Natural killer cell (primary cell): ENCODE results near the gene ZNF780B. TPM values are rescaled to one million over a fixed set of nuclear protein-coding genes. Genes with fewer than 3 reads are reported as not detected.

Experiments
- ATAC-seq, 3 donors: fragments of 150-1000 bp in 2 of 3; fragments of 200-7000 bp in 1 of 3; cut with Tn5 transposase; 1 replicate in 1 of 3; 2 replicates in 2 of 3; pipeline ENCODE4 v1.10.0; 2021; ENCODE audit warnings: mild to moderate bottlenecking in 2 of 3, moderate library complexity in 2 of 3
- DNase-seq, 2 donors: peaks; one replicate each; pipeline versions ENCODE4 v3.0.0 to v3.0.0-alpha.2; 2013 to 2021; ENCODE audit warnings: mixed read lengths in 1 of 2
- H3K27ac ChIP-seq: one replicate; pipeline ENCODE4 v1.5.1; 2013; ENCODE audit warnings: mild to moderate bottlenecking, low read length
- H3K27me3 ChIP-seq: one replicate; pipeline ENCODE4 v1.6.1; 2013; ENCODE audit warnings: low read length; ENCODE audit not compliant: control insufficient read depth, insufficient read depth
- H3K36me3 ChIP-seq: one replicate; pipeline ENCODE4 v1.6.1; 2013; ENCODE audit warnings: low read length; ENCODE audit not compliant: control insufficient read depth, insufficient read depth
- H3K4me1 ChIP-seq: one replicate; pipeline ENCODE4 v1.6.1; 2013; ENCODE audit warnings: low read length; ENCODE audit not compliant: control insufficient read depth, insufficient read depth
- H3K4me3 ChIP-seq: one replicate; pipeline ENCODE4 v1.5.1; 2013; ENCODE audit warnings: low read length
- H3K9me3 ChIP-seq: one replicate; pipeline ENCODE4 v1.6.1; 2013; ENCODE audit warnings: low read length; ENCODE audit not compliant: control insufficient read depth, insufficient read depth
- H3K27ac Mint-ChIP-seq, 2 donors: one replicate each; pipeline ENCODE4 v1.8.0; 2022; ENCODE audit warnings: mild to moderate bottlenecking in 2 of 2, mixed read lengths in 2 of 2, moderate library complexity in 1 of 2
- H3K27me3 Mint-ChIP-seq, 2 donors: one replicate each; pipeline ENCODE4 v1.8.0; 2022; ENCODE audit warnings: low read depth in 2 of 2, mixed read lengths in 2 of 2
- H3K36me3 Mint-ChIP-seq: one replicate; pipeline ENCODE4 v1.8.0; 2022; ENCODE audit warnings: mixed read lengths
- H3K4me1 Mint-ChIP-seq, 2 donors: one replicate each; pipeline ENCODE4 v1.8.0; 2022; ENCODE audit warnings: mixed read lengths in 2 of 2
- H3K4me3 Mint-ChIP-seq: one replicate; pipeline ENCODE4 v1.8.0; 2022; ENCODE audit warnings: mild to moderate bottlenecking, moderate library complexity, mixed read lengths
- H3K9me3 Mint-ChIP-seq, 2 donors: one replicate each; pipeline ENCODE4 v1.8.0; 2022; ENCODE audit warnings: mixed read lengths in 2 of 2
- CTCF ChIP-seq: fragments of 200-600 bp; IDR thresholded peaks from one replicate; pipeline ENCODE4 v1.8.0; 2022; ENCODE audit warnings: antibody characterized with exemption
- WGBS: methylation state at CpG from one replicate; pipeline ENCODE4 v1.1.7; 2013; ENCODE audit warnings: missing lambda C conversion rate; ENCODE audit not compliant: insufficient coverage; 5-methylcytosine and 5-hydroxymethylcytosine counted together
- intact Hi-C: fragments of 100-400 bp; cut with micrococcal nuclease; formaldehyde crosslinking; loops from one replicate; pipeline ENCODE4 v1.14.2; 2022
- total RNA-seq, 4 donors: library from RNA; stranded (reverse); fragments of 120-200 nt in 1 of 4; gene quantifications; one replicate each; pipeline versions ENCODE4 v1.2.3 to v1.2.4, GENCODE V29; 2013 to 2022

The ZNF780B gene
- total RNA-seq, 3 donors from 2014 or later (not counting 1 experiment from before 2014, with no cell fraction given), result 14.1 to 19.2 (median 17.2) TPM

GRCh38 chr19:39997638-39998216, 58.3 kb downstream of the ZNF780B start:
- Histone ChIP-seq H3K27me3 (no peaks in the 10 kb centered on the region), H3K9me3 (peaks cover 7% of the 10 kb centered on the region), H3K27ac (peak overlapping the region; percentile 86), H3K36me3 (no peaks in the 10 kb centered on the region), H3K4me3 (peak overlapping the region; percentile 83), H3K4me1 (peaks cover 21% of the 10 kb centered on the region)
- TF ChIP-seq CTCF, result no peak
- peak overlapping the region; percentile 88 to 91 for H3K27ac Mint-ChIP-seq
- DNase-seq, result peak in 1 of 2 donors; percentile 46
- H3K4me3 Mint-ChIP-seq, result peak overlapping the region; percentile 91
- H3K27me3 Mint-ChIP-seq, result no peaks in the 10 kb centered on the region
- peaks cover 25% of the 10 kb centered on the region in 2 donors for H3K4me1 Mint-ChIP-seq
- WGBS, result 69% methylated on average over 3 of the region's 5 CpGs
- ATAC-seq, result peak in 1 of 3 donors; percentile 24
- no peaks in the 10 kb centered on the region for H3K9me3 Mint-ChIP-seq
- intact Hi-C loops, result loop anchor here (2.0 to 5.0 kb wide), 2 partner anchors 57 to 470 kb away; partner anchors contain the start of genes BLVRB and SPTBN4
- H3K36me3 Mint-ChIP-seq, result no peaks in the 10 kb centered on the region

GRCh38 chr19:39996811-39997637, 59.0 kb downstream of the ZNF780B start, which contains the start of gene ZNF546:
Gene ZNF546, plus strand, starts transcription at chr19:39997060. Its CDS starts 1,267 bp downstream, at chr19:39998327.
- ATAC-seq, result peak; percentile 84 to 94 (median 89)
- peak within 1 kb of the TSS; percentile 83 for H3K4me3 ChIP-seq

GRCh38 chr19:39996218-39996810, 59.7 kb downstream of the ZNF780B start:
- Mint-ChIP-seq H3K27ac (peak overlapping the region; percentile 88 to 91), H3K27me3 (no peaks in the 10 kb centered on the region), H3K4me1 (peaks cover 30 to 34% of the 10 kb centered on the region in 2 donors), H3K36me3 (no peaks in the 10 kb centered on the region), H3K9me3 (no peaks in the 10 kb centered on the region), H3K4me3 (peak overlapping the region; percentile 91)
- Histone ChIP-seq H3K4me1 (peaks cover 21% of the 10 kb centered on the region), H3K27ac (peak overlapping the region; percentile 86), H3K36me3 (no peaks in the 10 kb centered on the region), H3K27me3 (no peaks in the 10 kb centered on the region), H3K4me3 (peak overlapping the region; percentile 83), H3K9me3 (peaks cover 7% of the 10 kb centered on the region)
- TF ChIP-seq CTCF, result no peak
- DNase-seq (peak; percentile 41 to 69), ATAC-seq (peak; percentile 49 to 58 (median 58))
- 12% methylated on average over 19 of the region's 19 CpGs for WGBS
- intact Hi-C loops, result loop anchor here (1.0 to 5.0 kb wide), 4 partner anchors 25 to 471 kb away; partner anchors contain the start of genes BLVRB, PSMC4, SPTBN4 and ZNF780A

More at GRCh38 chr19:39996811-39997637, 59.0 kb downstream of the ZNF780B start, which contains the start of gene ZNF546:
- DNase-seq, result peak; percentile 78 to 94
- H3K9me3 ChIP-seq, result peaks cover 7% of the 10 kb centered on the region
- Mint-ChIP-seq H3K4me1 (peaks cover 29 to 30% of the 10 kb centered on the region in 2 donors), H3K27me3 (no peaks in the 10 kb centered on the region), H3K27ac (peak within 1 kb of the TSS; percentile 88 to 91), H3K36me3 (no peaks in the 10 kb centered on the region), H3K4me3 (peak within 1 kb of the TSS; percentile 91), H3K9me3 (no peaks in the 10 kb centered on the region)
- peaks cover 21% of the 10 kb centered on the region for H3K4me1 ChIP-seq
- peak within 1 kb of the TSS; percentile 86 for H3K27ac ChIP-seq
- no peak for TF ChIP-seq CTCF
- intact Hi-C loops, result loop anchor here (1.0 to 5.0 kb wide), 4 partner anchors 26 to 470 kb away; partner anchors contain the start of genes BLVRB, PSMC4, SPTBN4 and ZNF780A
- 5% methylated on average over 53 of the region's 53 CpGs for WGBS
- no peaks in the 10 kb centered on the region for H3K36me3 ChIP-seq
- no peaks in the 10 kb centered on the region for H3K27me3 ChIP-seq
